Effector memory CD4-positive, alpha-beta T cell (primary cell): ENCODE data around the gene CPAMD8.

Experiments used
- DNase-seq, 3 donors: peaks; one replicate each; pipeline ENCODE4 v3.0.0-alpha.2; 2020
- H3K27ac ChIP-seq: 2 replicates; pipeline ENCODE4 v1.7.0; 2013; ENCODE audit warnings: mild to moderate bottlenecking, low read length, moderate library complexity; ENCODE audit not compliant: insufficient read depth, poor library complexity, severe bottlenecking
- H3K27me3 ChIP-seq: replicated peaks from 2 replicates; pipeline ENCODE4 v1.7.0; 2013; ENCODE audit warnings: mild to moderate bottlenecking, low read length; ENCODE audit not compliant: insufficient read depth, control insufficient read depth, poor library complexity, severe bottlenecking
- H3K36me3 ChIP-seq: 2 replicates; pipeline ENCODE4 v1.7.0; 2013; ENCODE audit warnings: mild to moderate bottlenecking, low read length, moderate library complexity; ENCODE audit not compliant: control insufficient read depth, insufficient read depth
- H3K4me1 ChIP-seq: 2 replicates; pipeline ENCODE4 v1.7.0; 2013; ENCODE audit warnings: low read length, mild to moderate bottlenecking; ENCODE audit not compliant: control insufficient read depth, insufficient read depth, poor library complexity, severe bottlenecking
- H3K4me3 ChIP-seq: 2 replicates; pipeline ENCODE4 v1.7.0; 2013; ENCODE audit warnings: low read length, low read depth, mild to moderate bottlenecking; ENCODE audit not compliant: insufficient read depth, poor library complexity, severe bottlenecking
- H3K9me3 ChIP-seq: 2 replicates; pipeline ENCODE4 v1.7.0; 2013; ENCODE audit warnings: mild to moderate bottlenecking, low read length, moderate library complexity; ENCODE audit not compliant: control insufficient read depth

The CPAMD8 gene

DNA sequence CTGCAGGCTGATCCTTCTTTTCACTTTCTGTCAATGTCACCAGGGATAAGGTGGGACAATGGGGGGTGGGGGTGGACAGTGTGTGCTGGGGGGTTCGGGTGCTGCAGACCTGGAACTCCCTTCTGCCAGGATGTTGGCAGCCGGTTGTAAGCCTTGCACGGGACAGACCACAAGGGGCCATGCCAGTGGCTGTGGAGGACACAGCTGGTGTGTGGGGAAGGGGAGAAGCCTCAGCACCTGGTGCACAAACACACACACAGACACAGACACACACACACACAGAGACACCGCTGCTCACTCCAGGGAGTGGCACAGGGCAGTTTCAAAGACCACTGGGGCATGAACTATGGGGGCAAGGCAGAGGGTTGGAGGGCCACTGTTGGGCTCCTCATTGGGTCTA, 134.2 kb downstream of the CPAMD8 start:
- Histone ChIP-seq H3K27me3 (peaks cover 3% of the 10 kb centered on the region), H3K27ac (no peak overlapping the region), H3K36me3 (no peaks in the 10 kb centered on the region), H3K9me3 (no peaks in the 10 kb centered on the region), H3K4me3 (no peak overlapping the region), H3K4me1 (peaks cover 18% of the 10 kb centered on the region)
- DNase-seq, result no peak

- Histone ChIP-seq H3K4me3 (no peak overlapping the region), H3K27ac (no peak overlapping the region), H3K27me3 (peaks cover 3% of the 10 kb centered on the region), H3K36me3 (no peaks in the 10 kb centered on the region), H3K4me1 (peaks cover 16% of the 10 kb centered on the region), H3K9me3 (no peaks in the 10 kb centered on the region)
- no peak for DNase-seq
Measured at GRCh38 chr19:16891696-16892382, 134.8 kb downstream of the CPAMD8 start.

DNA sequence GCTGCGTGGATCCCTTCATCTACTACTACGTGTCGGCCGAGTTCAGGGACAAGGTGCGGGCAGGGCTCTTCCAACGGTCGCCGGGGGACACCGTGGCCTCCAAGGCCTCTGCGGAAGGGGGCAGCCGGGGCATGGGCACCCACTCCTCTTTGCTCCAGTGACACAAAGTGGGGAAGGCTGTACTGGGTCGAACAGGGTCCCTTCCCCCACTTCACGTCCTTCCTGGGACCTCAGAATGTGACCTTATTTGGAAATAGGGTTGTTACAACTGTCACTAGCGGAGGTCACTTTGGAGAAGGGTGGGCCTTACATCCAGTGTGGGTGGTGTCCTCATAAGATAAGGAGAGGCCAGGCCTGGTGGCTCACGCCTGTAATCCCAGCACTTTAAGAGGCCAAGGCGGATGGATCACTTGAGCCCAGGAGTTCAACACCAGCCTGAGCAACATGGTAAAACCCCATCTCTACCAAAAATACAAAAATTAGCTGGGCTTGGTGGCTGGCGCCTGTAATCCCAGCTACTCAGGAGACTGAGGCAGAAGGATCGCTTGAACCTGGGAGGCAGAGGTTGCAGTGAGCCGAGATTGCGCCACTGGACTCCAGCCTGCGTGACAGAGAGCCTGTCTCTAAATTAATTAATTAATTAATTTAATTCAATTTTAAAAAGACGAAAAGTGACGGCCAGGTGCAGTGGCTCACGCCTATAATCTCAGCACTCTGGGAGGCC, 136.0 kb downstream of the CPAMD8 start:
- no peaks in the 10 kb centered on the region for H3K27me3 ChIP-seq

GRCh38 chr19:16889883-16890460, 136.6 kb downstream of the CPAMD8 start:
- Histone ChIP-seq H3K27me3 (no peaks in the 10 kb centered on the region), H3K27ac (no peak overlapping the region), H3K4me3 (no peak overlapping the region), H3K36me3 (no peaks in the 10 kb centered on the region), H3K9me3 (no peaks in the 10 kb centered on the region), H3K4me1 (peaks cover 7% of the 10 kb centered on the region)
- DNase-seq, result no peak

More for the DNA sequence above, 136.0 kb downstream of the CPAMD8 start:
- no peak for DNase-seq
- Histone ChIP-seq H3K9me3 (no peaks in the 10 kb centered on the region), H3K4me1 (peaks cover 7% of the 10 kb centered on the region), H3K27ac (no peak overlapping the region), H3K36me3 (no peaks in the 10 kb centered on the region), H3K4me3 (no peak overlapping the region)

- Histone ChIP-seq H3K27me3 (no peaks in the 10 kb centered on the region), H3K36me3 (no peaks in the 10 kb centered on the region), H3K9me3 (no peaks in the 10 kb centered on the region), H3K27ac (no peak overlapping the region), H3K4me1 (peaks cover 7% of the 10 kb centered on the region), H3K4me3 (no peak overlapping the region)
- DNase-seq, result no peak
Measured at GRCh38 chr19:16889366-16889882, 137.2 kb downstream of the CPAMD8 start.

DNA sequence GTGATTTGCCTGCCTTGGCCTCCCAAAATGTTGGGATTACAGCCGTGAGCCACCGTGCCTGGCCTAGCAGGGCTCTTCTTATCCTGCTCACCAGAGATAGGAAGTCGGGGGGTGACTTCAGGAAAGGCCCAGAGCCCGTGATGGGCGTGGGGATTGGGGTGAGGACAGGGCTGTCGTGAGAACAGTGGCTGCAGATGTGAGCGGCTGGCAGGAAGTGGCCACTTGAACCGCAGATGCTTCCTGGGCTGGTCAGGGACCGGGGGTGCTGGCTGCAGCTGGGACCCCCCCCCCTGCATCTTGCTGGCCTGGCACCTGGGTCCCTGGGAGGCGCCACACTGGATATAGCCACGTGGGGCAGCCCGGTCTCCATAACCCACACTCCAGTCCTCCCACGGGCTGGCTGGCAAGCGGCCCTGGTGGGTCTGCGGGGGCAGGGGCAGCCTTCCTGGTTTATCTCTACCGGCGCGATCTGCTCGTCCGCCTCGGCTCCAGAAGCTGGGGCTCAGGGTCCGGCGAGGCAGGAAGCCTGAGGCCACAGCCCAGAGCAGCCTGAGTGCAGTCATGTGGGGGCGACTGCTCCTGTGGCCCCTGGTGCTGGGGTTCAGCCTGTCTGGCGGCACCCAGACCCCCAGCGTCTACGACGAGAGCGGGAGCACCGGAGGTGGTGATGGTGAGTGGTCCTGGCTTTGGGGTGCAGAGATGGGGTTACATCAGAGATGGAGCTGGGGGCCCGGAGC, 137.8 kb downstream of the CPAMD8 start, which contains the start of gene F2RL3:
Gene F2RL3, plus strand, starts transcription at position 371 of the 737 bp plus-strand sequence. Its CDS starts 191 bp downstream, at position 562.
- no peaks in the 10 kb centered on the region for H3K27me3 ChIP-seq
- no peaks in the 10 kb centered on the region for H3K9me3 ChIP-seq
- peaks cover 7% of the 10 kb centered on the region for H3K4me1 ChIP-seq
- no peak within 1 kb of the TSS for H3K4me3 ChIP-seq
- DNase-seq, result no peak
- H3K36me3 ChIP-seq, result no peaks in the 10 kb centered on the region
- H3K27ac ChIP-seq, result no peak within 1 kb of the TSS

- Histone ChIP-seq H3K27me3 (no peaks in the 10 kb centered on the region), H3K27ac (no peak overlapping the region), H3K4me1 (peaks cover 3% of the 10 kb centered on the region), H3K36me3 (no peaks in the 10 kb centered on the region), H3K4me3 (no peak overlapping the region), H3K9me3 (peaks cover 2% of the 10 kb centered on the region)
- DNase-seq, result no peak
Measured at GRCh38 chr19:16887353-16888265, 139.0 kb downstream of the CPAMD8 start.

DNA sequence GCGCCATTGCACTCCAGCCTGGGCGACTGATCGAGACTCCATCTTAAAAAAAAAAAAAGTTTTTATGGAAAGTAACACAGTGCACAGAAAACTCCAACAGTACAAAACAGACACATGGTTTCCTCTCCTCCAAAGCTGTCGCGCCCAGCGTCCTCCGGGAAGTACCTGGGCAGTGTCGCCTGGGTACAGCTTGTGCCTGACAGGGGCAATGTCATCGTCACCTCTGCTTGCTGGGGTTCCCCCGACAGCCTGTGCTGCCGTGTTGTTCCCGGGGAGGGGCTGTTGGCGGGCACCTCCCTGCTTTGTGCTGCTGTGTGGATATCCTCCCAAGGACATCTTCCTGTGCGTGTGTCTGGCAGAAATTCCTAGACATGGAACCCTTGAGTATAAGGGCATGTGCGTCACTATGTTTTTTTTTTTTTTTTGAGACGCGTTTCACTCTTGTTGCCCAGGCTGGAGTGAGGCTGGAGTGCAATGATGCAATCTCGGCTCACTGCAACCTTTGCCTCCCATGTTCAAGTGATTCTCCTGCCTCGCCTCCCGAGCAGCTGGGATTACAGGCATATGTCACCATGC, 140.2 kb downstream of the CPAMD8 start:
- H3K36me3 ChIP-seq, result no peaks in the 10 kb centered on the region
- no peak for DNase-seq
- no peak overlapping the region for H3K4me3 ChIP-seq
- H3K27ac ChIP-seq, result no peak overlapping the region
- H3K27me3 ChIP-seq, result no peaks in the 10 kb centered on the region
- peaks cover 14% of the 10 kb centered on the region for H3K9me3 ChIP-seq
- peaks cover 3% of the 10 kb centered on the region for H3K4me1 ChIP-seq

GRCh38 chr19:16885166-16885565, 141.4 kb downstream of the CPAMD8 start:
- Histone ChIP-seq H3K9me3 (peaks cover 22% of the 10 kb centered on the region), H3K27ac (no peak overlapping the region), H3K27me3 (no peaks in the 10 kb centered on the region), H3K4me3 (no peak overlapping the region), H3K36me3 (no peaks in the 10 kb centered on the region), H3K4me1 (peaks cover 3% of the 10 kb centered on the region)
- DNase-seq, result no peak
